MM.1S (cell line): Measurements from ENCODE around the gene QRICH1.

ENCODE experiments used
- DNase-seq: peaks from one replicate; pipeline ENCODE4 v3.0.0-alpha.2; 2015
- H2AFZ ChIP-seq: fragments of 300-600 bp; sonication (generic); 2 replicates; pipeline ENCODE4 v1.6.0; 2016; ENCODE audit warnings: antibody characterized with exemption, low read length
- H3F3A ChIP-seq: fragments of 300-600 bp; sonication (generic); 2 replicates; pipeline ENCODE4 v1.6.1; 2016; ENCODE audit warnings: mild to moderate bottlenecking, antibody characterized with exemption, low read length, moderate library complexity, mixed read lengths; ENCODE audit not compliant: insufficient read depth
- H3K27ac ChIP-seq: fragments of 300-600 bp; sonication (generic); 2 replicates; pipeline ENCODE4 v1.5.1; 2016; ENCODE audit warnings: mild to moderate bottlenecking, low read length
- H3K27me3 ChIP-seq: fragments of 300-600 bp; sonication (generic); replicated peaks from 2 replicates; pipeline ENCODE4 v1.6.0; 2016; ENCODE audit warnings: low read length; ENCODE audit not compliant: insufficient read depth
- H3K36me3 ChIP-seq: fragments of 300-600 bp; sonication (generic); replicated peaks from 2 replicates; pipeline ENCODE4 v1.6.1; 2016; ENCODE audit warnings: mild to moderate bottlenecking, low read length, mixed read lengths; ENCODE audit not compliant: insufficient read depth
- H3K4me1 ChIP-seq: fragments of 300-600 bp; sonication (generic); 2 replicates; pipeline ENCODE4 v1.6.1; 2016; ENCODE audit warnings: low read length, mixed read lengths
- H3K4me2 ChIP-seq: fragments of 300-600 bp; sonication (generic); 2 replicates; pipeline ENCODE4 v1.6.0; 2016; ENCODE audit warnings: low read depth, low read length
- H3K4me3 ChIP-seq: fragments of 300-600 bp; sonication (generic); 2 replicates; pipeline ENCODE4 v1.5.1; 2016; ENCODE audit warnings: low read length, mixed read lengths
- H3K79me2 ChIP-seq: fragments of 300-600 bp; sonication (generic); 2 replicates; pipeline ENCODE4 v1.6.1; 2016; ENCODE audit warnings: mixed run types, low read length, mixed read lengths
- H3K9ac ChIP-seq: fragments of 300-600 bp; sonication (generic); 2 replicates; pipeline ENCODE4 v1.6.1; 2016; ENCODE audit warnings: low read length, mixed read lengths
- H3K9me2 ChIP-seq: fragments of 300-600 bp; sonication (generic); replicated peaks from 2 replicates; pipeline ENCODE4 v1.6.1; 2016; ENCODE audit warnings: mild to moderate bottlenecking, low read length, mixed read lengths; ENCODE audit not compliant: insufficient read depth
- H3K9me3 ChIP-seq: fragments of 300-600 bp; sonication (generic); replicated peaks from 2 replicates; pipeline ENCODE4 v1.6.1; 2016; ENCODE audit warnings: mild to moderate bottlenecking, low read length, mixed read lengths; ENCODE audit not compliant: insufficient read depth
- H4K20me1 ChIP-seq: fragments of 300-600 bp; sonication (generic); 2 replicates; pipeline ENCODE4 v1.6.1; 2016; ENCODE audit warnings: mild to moderate bottlenecking, low read length, moderate library complexity, mixed read lengths; ENCODE audit not compliant: insufficient read depth
- EZH2 ChIP-seq: fragments of 300-600 bp; sonication (generic); optimal IDR thresholded peaks from 2 replicates; pipeline ENCODE3; 2017; ENCODE audit warnings: low read depth, mild to moderate bottlenecking, antibody characterized with exemption, low read length, mixed read lengths
- EZH2phosphoT487 ChIP-seq: fragments of 300-600 bp; sonication (generic); IDR thresholded peaks from 2 replicates; pipeline ENCODE4 v1.6.1; 2018; ENCODE audit warnings: antibody characterized with exemption, low read length
- TF ChIP-seq, protein P1 (sequence below): fragments of 300-600 bp; sonication (generic); IDR thresholded peaks from 2 replicates; pipeline ENCODE4 v1.5.1; 2016; ENCODE audit warnings: antibody characterized with exemption, low read length, mixed read lengths

Gene QRICH1

DNA sequence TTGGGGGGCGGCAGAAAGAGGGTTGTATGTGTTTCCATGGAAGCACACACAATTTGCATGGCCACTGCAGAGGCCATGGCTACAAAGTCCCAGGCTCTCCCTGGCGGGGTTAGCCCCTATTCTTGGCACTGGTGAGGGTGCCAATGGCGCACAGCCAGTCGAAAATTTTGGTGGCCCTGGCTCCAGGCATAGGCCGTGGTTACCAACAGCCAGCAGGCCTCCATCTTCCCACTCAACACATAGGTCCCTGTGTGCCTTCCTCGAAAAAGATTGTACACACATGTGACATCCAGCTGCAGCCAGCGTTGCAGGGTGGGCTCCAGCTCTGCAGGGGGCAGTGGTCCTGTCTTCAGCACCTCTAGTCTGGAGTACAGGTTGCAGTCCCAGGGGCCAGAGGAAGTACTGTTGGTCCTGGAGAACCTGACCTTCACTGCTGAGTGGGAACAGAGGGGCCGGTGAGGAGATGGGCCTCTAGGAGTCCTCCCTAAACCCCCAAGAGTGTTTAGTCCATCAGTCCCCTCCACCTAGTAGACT, 96.7 kb downstream of the QRICH1 start:
- no peaks in the 10 kb centered on the region for H3K9me2 ChIP-seq
- H3K36me3 ChIP-seq, result no peaks in the 10 kb centered on the region
- H3K4me2 ChIP-seq, result no peak overlapping the region
- H3K4me1 ChIP-seq, result no peaks in the 10 kb centered on the region
- no peak overlapping the region for H2AFZ ChIP-seq
- H3K79me2 ChIP-seq, result peaks cover 16% of the 10 kb centered on the region
- no peak overlapping the region for H3K4me3 ChIP-seq
- no peaks in the 10 kb centered on the region for H3K9me3 ChIP-seq
- H3K27me3 ChIP-seq, result no peaks in the 10 kb centered on the region
- no peaks in the 10 kb centered on the region for H4K20me1 ChIP-seq
- no peak for DNase-seq
- H3K9ac ChIP-seq, result no peak overlapping the region
- TF ChIP-seq EZH2phosphoT487, result no peak
- TF ChIP-seq EZH2, result no peak
- TF ChIP-seq, protein P1, sequence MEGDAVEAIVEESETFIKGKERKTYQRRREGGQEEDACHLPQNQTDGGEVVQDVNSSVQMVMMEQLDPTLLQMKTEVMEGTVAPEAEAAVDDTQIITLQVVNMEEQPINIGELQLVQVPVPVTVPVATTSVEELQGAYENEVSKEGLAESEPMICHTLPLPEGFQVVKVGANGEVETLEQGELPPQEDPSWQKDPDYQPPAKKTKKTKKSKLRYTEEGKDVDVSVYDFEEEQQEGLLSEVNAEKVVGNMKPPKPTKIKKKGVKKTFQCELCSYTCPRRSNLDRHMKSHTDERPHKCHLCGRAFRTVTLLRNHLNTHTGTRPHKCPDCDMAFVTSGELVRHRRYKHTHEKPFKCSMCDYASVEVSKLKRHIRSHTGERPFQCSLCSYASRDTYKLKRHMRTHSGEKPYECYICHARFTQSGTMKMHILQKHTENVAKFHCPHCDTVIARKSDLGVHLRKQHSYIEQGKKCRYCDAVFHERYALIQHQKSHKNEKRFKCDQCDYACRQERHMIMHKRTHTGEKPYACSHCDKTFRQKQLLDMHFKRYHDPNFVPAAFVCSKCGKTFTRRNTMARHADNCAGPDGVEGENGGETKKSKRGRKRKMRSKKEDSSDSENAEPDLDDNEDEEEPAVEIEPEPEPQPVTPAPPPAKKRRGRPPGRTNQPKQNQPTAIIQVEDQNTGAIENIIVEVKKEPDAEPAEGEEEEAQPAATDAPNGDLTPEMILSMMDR, result no peak
- H3K27ac ChIP-seq, result no peak overlapping the region
- H3F3A ChIP-seq, result no peaks in the 10 kb centered on the region

- no peak for DNase-seq
- H4K20me1 ChIP-seq, result no peaks in the 10 kb centered on the region
- peaks cover 3% of the 10 kb centered on the region for H3K4me1 ChIP-seq
- H3F3A ChIP-seq, result no peaks in the 10 kb centered on the region
- no peaks in the 10 kb centered on the region for H3K9me2 ChIP-seq
- no peak overlapping the region for H3K9ac ChIP-seq
- H3K79me2 ChIP-seq, result peaks cover 21% of the 10 kb centered on the region
- H3K27ac ChIP-seq, result no peak overlapping the region
- H3K4me3 ChIP-seq, result no peak overlapping the region
- H3K4me2 ChIP-seq, result no peak overlapping the region
- H3K36me3 ChIP-seq, result no peaks in the 10 kb centered on the region
- TF ChIP-seq, protein P1, result no peak
- no peak for TF ChIP-seq EZH2phosphoT487
- TF ChIP-seq EZH2, result no peak
- H2AFZ ChIP-seq, result no peak overlapping the region
- no peaks in the 10 kb centered on the region for H3K9me3 ChIP-seq
- H3K27me3 ChIP-seq, result no peaks in the 10 kb centered on the region
These were observed 97.2 kb downstream of the QRICH1 start for GRCh38 chr3:48996640-48997039.

- Histone ChIP-seq H3K9me2 (no peaks in the 10 kb centered on the region), H3K79me2 (peaks cover 43% of the 10 kb centered on the region), H3K27ac (no peak overlapping the region), H3K4me2 (no peak overlapping the region), H2AFZ (no peak overlapping the region), H3K27me3 (no peaks in the 10 kb centered on the region), H3K9me3 (no peaks in the 10 kb centered on the region), H3K9ac (no peak overlapping the region), H3F3A (no peaks in the 10 kb centered on the region), H3K4me1 (peaks cover 13% of the 10 kb centered on the region), H3K4me3 (no peak overlapping the region), H4K20me1 (no peaks in the 10 kb centered on the region), H3K36me3 (no peaks in the 10 kb centered on the region)
- no peak for TF ChIP-seq EZH2phosphoT487
- TF ChIP-seq, protein P1, result no peak
- no peak for TF ChIP-seq EZH2
- DNase-seq, result no peak
These were observed 100.0 kb downstream of the QRICH1 start for GRCh38 chr3:48993834-48994233.
